ENCODE results near the gene TPX2.

TPX2 gene

GRCh38 chr20:31707258-31707615 is 31.9 kb upstream of the TPX2 start:
- no peak for DNase-seq

GRCh38 chr20:31707994-31708735 is 30.9 kb upstream of the TPX2 start:
- peak in 1 of 2 experiments; percentile 40 for DNase-seq

- DNase-seq = no peak
Measured at GRCh38 chr20:31708736-31709534, 30.2 kb upstream of the TPX2 start.

- no peak for DNase-seq
Measured at GRCh38 chr20:31709939-31710338, 29.2 kb upstream of the TPX2 start.

GRCh38 chr20:31710423-31711108 is 28.5 kb upstream of the TPX2 start:
- DNase-seq = no peak

GRCh38 chr20:31711179-31712111 is 27.6 kb upstream of the TPX2 start:
- no peak for DNase-seq

- no peak for DNase-seq
Measured at GRCh38 chr20:31712112-31712553, 27.0 kb upstream of the TPX2 start.

- peak in 1 of 2 experiments; percentile 79 for DNase-seq
Measured at GRCh38 chr20:31712564-31713311, 26.4 kb upstream of the TPX2 start.

- DNase-seq = peak; percentile 94 to 96
Measured at GRCh38 chr20:31713312-31714273, 25.5 kb upstream of the TPX2 start.

- no peak for DNase-seq
Measured at GRCh38 chr20:31715766-31716165, 23.3 kb upstream of the TPX2 start.

GRCh38 chr20:31716351-31716750 is 22.7 kb upstream of the TPX2 start:
- no peak for DNase-seq

- DNase-seq = no peak
Measured at GRCh38 chr20:31716818-31717477, 22.1 kb upstream of the TPX2 start.

GRCh38 chr20:31717478-31718201 is 21.4 kb upstream of the TPX2 start:
- no peak for DNase-seq

GRCh38 chr20:31718952-31719643 is 20.0 kb upstream of the TPX2 start:
- no peak for DNase-seq

- DNase-seq = peak; percentile 58 to 81
Measured at GRCh38 chr20:31719644-31720485, 19.2 kb upstream of the TPX2 start.

GRCh38 chr20:31720486-31721407 is 18.3 kb upstream of the TPX2 start:
- DNase-seq = no peak
